ENCODE data around the gene LAMA2. TPM values are rescaled to one million over a fixed set of nuclear protein-coding genes. Genes with fewer than 3 reads are reported as not detected.

The LAMA2 gene
- total RNA-seq, 1 donor: 9.4 TPM

DNA sequence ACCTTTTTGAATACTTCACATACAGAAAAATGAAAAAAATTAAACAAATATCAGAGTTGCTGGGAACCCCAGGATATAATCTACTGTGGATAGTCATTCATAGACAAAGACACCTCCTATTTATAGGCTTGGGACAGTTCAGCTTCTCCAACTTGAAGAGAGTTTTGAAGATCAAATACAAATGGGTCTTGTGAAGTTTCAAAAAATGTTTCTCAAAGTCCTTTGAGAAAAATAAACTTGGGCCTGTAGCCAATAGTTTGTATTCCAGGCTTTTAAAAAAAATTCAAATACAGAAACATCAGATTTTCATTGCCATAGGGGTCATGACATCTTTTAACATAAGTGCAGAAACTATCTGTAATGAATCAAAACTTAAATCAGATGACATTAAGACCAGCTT lies 334.8 kb downstream of the LAMA2 start:
- Histone ChIP-seq H3K27me3 (ENCODE audit: insufficient read depth, low read length) (no peaks in the 10 kb centered on the region), H3K36me3 (ENCODE audit: insufficient read depth, low read length) (no peaks in the 10 kb centered on the region), H3K4me2 (ENCODE audit: insufficient read depth, low read length) (no peak overlapping the region), H3K4me1 (ENCODE audit: insufficient read depth, low read length) (no peaks in the 10 kb centered on the region), H3K27ac (ENCODE audit: low read depth, low read length) (no peak overlapping the region), H3K4me3 (ENCODE audit: insufficient read depth, low read length) (no peak overlapping the region), H3K79me2 (ENCODE audit: insufficient read depth, low read length) (no peaks in the 10 kb centered on the region), H2AFZ (ENCODE audit: low read length) (no peak overlapping the region), H3K9me3 (ENCODE audit: low read depth, low read length) (no peaks in the 10 kb centered on the region), H4K20me1 (ENCODE audit: insufficient read depth, low read length) (no peaks in the 10 kb centered on the region)
- no peak for DNase-seq (ENCODE audit: insufficient read length, low spot score, missing footprints)
- TF ChIP-seq, protein P1, sequence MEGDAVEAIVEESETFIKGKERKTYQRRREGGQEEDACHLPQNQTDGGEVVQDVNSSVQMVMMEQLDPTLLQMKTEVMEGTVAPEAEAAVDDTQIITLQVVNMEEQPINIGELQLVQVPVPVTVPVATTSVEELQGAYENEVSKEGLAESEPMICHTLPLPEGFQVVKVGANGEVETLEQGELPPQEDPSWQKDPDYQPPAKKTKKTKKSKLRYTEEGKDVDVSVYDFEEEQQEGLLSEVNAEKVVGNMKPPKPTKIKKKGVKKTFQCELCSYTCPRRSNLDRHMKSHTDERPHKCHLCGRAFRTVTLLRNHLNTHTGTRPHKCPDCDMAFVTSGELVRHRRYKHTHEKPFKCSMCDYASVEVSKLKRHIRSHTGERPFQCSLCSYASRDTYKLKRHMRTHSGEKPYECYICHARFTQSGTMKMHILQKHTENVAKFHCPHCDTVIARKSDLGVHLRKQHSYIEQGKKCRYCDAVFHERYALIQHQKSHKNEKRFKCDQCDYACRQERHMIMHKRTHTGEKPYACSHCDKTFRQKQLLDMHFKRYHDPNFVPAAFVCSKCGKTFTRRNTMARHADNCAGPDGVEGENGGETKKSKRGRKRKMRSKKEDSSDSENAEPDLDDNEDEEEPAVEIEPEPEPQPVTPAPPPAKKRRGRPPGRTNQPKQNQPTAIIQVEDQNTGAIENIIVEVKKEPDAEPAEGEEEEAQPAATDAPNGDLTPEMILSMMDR (IDR thresholded peaks at IDR 0.05; ENCODE audit: extremely low read depth, low read depth, low read length): no peak

DNA sequence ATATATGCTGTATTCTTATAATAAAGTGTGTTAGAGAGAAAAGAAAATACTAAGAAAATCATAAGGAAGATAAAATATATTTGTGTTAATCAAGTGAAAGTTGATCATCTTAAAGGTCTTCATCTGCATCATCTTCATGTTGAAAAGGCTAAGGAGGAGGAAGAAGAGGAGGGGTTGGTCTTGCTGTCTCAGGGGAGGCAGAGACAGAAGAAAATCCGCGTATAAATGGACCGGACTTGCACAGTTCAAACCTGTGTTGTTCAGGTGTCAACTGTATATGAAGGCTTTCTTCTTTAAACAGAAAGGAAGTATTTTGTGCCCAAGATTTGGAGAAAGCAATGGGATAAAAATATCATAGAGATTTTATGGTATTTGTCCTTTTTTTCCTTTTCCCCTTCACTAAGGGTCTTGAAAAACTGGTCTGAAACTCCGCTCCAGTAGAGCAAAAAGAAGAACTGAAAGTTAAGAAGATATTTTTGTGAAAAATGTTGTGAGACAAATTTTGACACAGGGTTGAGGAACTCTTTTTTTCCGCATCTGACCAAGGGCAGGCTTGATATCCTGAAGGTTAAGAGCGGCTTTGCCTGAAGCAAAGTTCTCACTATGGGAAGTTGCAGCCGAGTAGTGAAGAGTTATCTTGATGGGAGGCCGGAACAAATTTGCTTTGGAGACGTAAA lies 350.7 kb downstream of the LAMA2 start:
- DNase-seq (ENCODE audit: insufficient read length, low spot score, missing footprints): no peak
- no peak overlapping the region for H2AFZ ChIP-seq (ENCODE audit: low read length)
- no peaks in the 10 kb centered on the region for H3K4me1 ChIP-seq (ENCODE audit: insufficient read depth, low read length)
- H3K9me3 ChIP-seq (ENCODE audit: low read depth, low read length): no peaks in the 10 kb centered on the region
- no peaks in the 10 kb centered on the region for H3K36me3 ChIP-seq (ENCODE audit: insufficient read depth, low read length)
- TF ChIP-seq, protein P1 (IDR thresholded peaks at IDR 0.05; ENCODE audit: extremely low read depth, low read depth, low read length): no peak
- no peaks in the 10 kb centered on the region for H3K27me3 ChIP-seq (ENCODE audit: insufficient read depth, low read length)
- H3K27ac ChIP-seq (ENCODE audit: low read depth, low read length): no peak overlapping the region
- H3K79me2 ChIP-seq (ENCODE audit: insufficient read depth, low read length): no peaks in the 10 kb centered on the region
- no peak overlapping the region for H3K4me3 ChIP-seq (ENCODE audit: insufficient read depth, low read length)
- no peaks in the 10 kb centered on the region for H4K20me1 ChIP-seq (ENCODE audit: insufficient read depth, low read length)
- no peak overlapping the region for H3K4me2 ChIP-seq (ENCODE audit: insufficient read depth, low read length)

DNA sequence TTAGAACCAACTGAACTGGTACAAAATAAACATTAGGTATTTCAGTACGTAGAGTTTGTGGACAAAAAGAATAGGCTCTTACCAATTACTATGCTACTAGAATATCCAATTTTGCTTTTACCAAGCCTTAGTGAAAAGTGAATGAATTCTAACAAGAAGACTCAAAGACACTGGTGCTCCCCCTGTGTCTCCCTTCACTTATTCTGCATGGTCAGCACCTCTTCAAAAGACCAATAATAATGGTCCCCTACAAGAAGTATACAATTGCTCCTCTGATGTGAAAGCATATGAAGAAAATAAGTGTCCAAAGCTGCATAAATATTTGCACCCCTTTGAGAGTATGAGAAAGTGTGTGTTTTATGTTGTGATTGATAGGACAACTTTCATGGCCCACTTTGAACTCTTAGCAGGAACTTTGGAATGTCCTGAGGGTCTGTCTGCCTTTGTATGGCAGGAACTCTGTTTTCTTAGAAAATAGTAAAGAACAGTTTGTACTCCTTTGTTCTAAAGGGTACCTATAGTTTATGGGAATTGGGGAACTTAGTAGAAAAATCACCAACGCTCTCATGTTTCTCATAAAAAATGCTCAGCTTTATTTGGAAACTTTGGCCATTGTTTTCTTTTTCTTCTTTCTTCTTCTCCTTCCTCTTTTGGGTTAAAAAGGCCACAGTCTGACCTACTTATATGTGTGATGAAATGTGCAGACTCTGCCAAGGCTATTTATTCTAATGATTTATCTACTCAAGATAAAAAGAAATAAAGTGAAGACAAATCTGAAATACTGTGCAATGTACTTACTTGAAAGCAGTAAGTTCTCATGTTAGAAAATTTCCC lies 352.4 kb downstream of the LAMA2 start:
- Histone ChIP-seq H3K4me1 (ENCODE audit: insufficient read depth, low read length) (no peaks in the 10 kb centered on the region), H3K9me3 (ENCODE audit: low read depth, low read length) (no peaks in the 10 kb centered on the region), H2AFZ (ENCODE audit: low read length) (no peak overlapping the region), H3K27ac (ENCODE audit: low read depth, low read length) (no peak overlapping the region), H3K36me3 (ENCODE audit: insufficient read depth, low read length) (no peaks in the 10 kb centered on the region), H4K20me1 (ENCODE audit: insufficient read depth, low read length) (no peaks in the 10 kb centered on the region), H3K27me3 (ENCODE audit: insufficient read depth, low read length) (no peaks in the 10 kb centered on the region), H3K79me2 (ENCODE audit: insufficient read depth, low read length) (no peaks in the 10 kb centered on the region), H3K4me3 (ENCODE audit: insufficient read depth, low read length) (no peak overlapping the region), H3K4me2 (ENCODE audit: insufficient read depth, low read length) (no peak overlapping the region)
- DNase-seq (ENCODE audit: insufficient read length, low spot score, missing footprints): no peak
- TF ChIP-seq, protein P1 (IDR thresholded peaks at IDR 0.05; ENCODE audit: extremely low read depth, low read depth, low read length): no peak

DNA sequence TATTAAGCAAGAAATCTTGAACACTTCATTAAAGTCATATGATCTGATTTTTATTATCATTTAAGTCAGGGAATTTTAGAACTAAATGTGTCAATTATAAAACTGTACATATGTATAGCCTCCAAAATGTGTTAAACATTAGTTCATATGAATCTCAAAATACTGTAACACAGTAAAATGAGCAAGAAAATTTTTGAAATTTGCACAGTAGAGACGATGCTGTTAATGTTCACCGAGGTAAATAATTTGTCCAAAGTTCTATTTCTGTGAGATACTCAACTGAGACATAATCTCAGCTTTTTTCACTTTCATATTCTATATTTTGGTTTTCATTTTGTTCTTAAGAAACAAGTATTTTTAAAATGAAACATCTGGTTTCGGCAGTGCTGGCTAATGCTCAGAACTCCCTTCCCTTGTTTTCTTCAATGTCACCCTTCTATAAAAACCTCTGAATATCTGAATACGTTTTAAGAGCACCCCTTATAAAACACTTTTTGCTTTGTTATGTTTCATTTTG lies 353.1 kb downstream of the LAMA2 start:
- DNase-seq (ENCODE audit: insufficient read length, low spot score, missing footprints): no peak
- Histone ChIP-seq H3K79me2 (ENCODE audit: insufficient read depth, low read length) (no peaks in the 10 kb centered on the region), H3K4me1 (ENCODE audit: insufficient read depth, low read length) (no peaks in the 10 kb centered on the region), H2AFZ (ENCODE audit: low read length) (no peak overlapping the region), H3K4me2 (ENCODE audit: insufficient read depth, low read length) (peak overlapping the region; percentile 42), H3K9me3 (ENCODE audit: low read depth, low read length) (no peaks in the 10 kb centered on the region), H3K27ac (ENCODE audit: low read depth, low read length) (no peak overlapping the region), H4K20me1 (ENCODE audit: insufficient read depth, low read length) (no peaks in the 10 kb centered on the region), H3K27me3 (ENCODE audit: insufficient read depth, low read length) (no peaks in the 10 kb centered on the region), H3K4me3 (ENCODE audit: insufficient read depth, low read length) (no peak overlapping the region), H3K36me3 (ENCODE audit: insufficient read depth, low read length) (no peaks in the 10 kb centered on the region)
- TF ChIP-seq, protein P1 (IDR thresholded peaks at IDR 0.05; ENCODE audit: extremely low read depth, low read depth, low read length): no peak

All from osteoblast (primary cell).